ENCODE results near the gene ZFAND4.
"Not testable (repeated sequence)": the region's sequence is repeated elsewhere in the genome, so short reads cannot be mapped to it uniquely, and the experiment has no call there.

The ZFAND4 gene

GRCh38 chr10:45640049-45640448, 32.5 kb downstream of the ZFAND4 start:
- DNase-seq: no peak

DNA sequence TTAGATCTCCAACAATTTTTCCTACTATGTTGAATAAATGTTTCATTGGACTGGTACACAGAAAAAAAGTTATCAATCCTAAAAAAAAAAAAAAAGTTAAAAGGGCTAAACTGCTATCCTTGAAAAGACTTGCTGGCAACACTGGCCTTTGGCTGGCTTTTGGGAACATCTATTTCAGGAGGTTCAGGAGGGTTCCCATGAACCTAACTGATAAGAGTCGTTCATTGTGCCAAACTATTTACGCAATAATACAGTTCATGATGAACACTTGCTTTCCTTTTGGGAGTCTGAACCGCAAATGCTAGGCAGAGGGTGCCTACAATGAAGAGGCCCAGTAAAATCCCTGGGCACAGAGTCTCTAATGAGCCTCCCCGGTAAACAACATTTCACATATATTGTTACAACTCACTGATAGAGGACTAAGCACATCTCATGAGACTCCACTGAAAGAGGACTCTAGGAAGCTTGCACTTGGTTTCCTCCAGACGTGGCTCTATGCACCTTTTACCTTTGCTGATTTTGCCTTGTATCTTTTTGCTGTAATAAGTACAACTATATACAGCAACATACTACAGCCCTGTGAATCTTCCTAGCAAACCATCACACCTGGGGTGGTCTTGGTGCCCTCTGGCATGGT, 45.0 kb downstream of the ZFAND4 start:
- DNase-seq: no peak

GRCh38 chr10:45625879-45626278, 46.7 kb downstream of the ZFAND4 start:
- DNase-seq: no peak

DNA sequence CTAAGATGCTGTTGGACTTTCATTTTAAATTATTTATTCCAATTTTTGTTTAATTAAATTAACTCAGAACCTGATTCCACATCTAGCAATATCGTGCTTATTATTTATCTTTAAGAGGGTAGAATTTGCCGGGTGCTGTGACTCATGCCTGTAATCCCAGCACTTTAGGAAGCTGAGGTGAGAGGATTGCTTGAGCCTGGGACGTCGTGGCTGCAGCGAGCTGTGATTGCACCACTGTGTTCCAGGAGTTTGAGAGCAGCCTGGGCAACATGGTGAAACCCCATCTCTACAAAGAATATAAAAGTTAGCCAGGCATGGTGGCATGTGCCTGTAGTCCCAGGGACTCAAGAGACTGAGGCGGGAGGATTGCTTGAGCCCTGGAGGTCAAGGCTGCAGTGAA, 47.8 kb downstream of the ZFAND4 start:
- DNase-seq: no peak

DNA sequence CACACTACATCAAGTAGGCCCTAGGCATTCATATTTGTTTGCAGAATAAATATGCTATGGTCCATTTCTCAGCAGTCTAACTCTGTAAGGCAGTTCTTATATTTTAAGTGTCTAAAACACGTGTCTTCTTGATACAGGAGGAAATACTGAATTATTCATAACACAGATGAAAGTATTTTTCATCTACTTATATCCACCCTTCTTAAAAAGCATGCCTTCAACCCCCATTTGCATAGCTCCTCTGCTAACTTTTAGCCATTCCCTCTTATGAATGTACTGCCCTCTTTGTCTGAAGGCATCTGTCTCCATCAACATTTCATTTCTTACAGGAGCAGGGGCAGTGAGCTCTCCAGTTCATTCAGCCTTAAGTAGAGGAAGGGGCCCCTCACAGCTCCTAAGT, 57.7 kb downstream of the ZFAND4 start:
- no peak for DNase-seq

GRCh38 chr10:45612741-45613140, 59.8 kb downstream of the ZFAND4 start:
- no peak for DNase-seq

- no peak for DNase-seq
Observed at GRCh38 chr10:45608052-45608451, 64.5 kb downstream of the ZFAND4 start.

DNA sequence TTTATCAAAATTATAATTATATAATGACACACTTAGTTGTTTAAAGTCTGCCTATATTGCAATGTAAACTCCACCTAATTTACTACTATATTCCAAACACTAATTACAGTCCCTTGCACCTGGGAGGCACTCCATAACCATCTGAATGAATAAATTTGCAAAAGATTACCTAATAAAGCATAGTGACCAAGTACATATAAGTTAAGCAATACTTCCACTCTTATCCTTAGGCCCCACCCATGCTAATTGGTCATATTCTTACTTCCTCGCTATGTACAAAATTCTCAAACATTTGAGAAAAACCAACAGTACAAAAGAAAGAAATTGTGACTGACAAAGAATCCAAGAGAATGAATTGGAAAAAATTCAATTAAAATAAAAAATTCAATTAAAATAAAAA, 65.3 kb downstream of the ZFAND4 start:
- DNase-seq: no peak

DNA sequence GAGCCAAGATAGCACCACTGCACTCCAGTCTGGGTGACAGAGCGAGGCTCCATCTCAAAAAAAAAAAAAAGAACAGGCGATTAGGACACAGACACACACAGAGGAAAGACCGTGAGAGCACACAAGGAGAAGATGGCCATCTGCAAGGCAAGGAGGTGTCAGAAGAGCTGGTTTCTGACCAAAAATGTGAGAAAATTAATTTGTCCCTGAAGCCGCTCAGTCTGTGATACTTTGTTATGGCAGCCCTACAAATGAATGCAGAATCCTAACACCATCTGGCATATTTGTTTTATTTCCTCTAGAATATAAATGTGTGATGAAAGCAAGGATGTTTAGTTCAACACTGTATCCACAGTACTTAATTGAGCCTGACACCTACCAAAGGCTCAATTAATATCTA, 69.7 kb downstream of the ZFAND4 start:
- no peak for DNase-seq

DNA sequence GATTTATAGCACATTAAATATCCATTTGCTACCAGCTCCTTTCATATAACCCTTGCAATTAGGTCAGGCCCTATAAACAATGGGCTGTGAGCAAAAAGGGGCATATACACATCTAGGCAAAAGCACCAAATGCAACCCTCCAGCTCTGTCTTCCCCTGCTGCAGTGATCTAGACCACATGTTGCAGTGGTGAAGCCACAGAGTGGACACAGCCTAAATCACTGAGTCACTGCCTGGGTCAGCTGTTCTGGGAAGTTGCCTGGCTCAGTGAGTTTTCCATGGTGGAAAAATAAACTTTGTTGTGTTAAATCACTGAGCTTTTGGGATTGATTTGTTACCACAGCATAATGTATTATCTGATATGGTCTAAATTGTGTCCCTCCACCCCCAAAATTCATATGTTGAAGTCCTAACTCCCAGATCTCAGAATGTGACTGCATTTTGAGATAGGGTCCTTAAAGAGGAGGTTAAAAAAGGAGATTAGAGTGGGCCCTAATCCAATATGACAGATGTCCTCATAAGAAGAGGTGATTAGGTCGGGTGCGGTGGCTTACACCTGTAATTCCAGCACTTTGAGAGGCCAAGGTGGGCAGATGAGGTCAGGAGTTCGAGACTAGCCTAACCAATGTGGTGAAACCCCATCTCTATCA, 70.4 kb downstream of the ZFAND4 start:
- no peak for DNase-seq

GRCh38 chr10:45601254-45601930, 71.2 kb downstream of the ZFAND4 start:
- not testable (repeated sequence) for DNase-seq

DNA sequence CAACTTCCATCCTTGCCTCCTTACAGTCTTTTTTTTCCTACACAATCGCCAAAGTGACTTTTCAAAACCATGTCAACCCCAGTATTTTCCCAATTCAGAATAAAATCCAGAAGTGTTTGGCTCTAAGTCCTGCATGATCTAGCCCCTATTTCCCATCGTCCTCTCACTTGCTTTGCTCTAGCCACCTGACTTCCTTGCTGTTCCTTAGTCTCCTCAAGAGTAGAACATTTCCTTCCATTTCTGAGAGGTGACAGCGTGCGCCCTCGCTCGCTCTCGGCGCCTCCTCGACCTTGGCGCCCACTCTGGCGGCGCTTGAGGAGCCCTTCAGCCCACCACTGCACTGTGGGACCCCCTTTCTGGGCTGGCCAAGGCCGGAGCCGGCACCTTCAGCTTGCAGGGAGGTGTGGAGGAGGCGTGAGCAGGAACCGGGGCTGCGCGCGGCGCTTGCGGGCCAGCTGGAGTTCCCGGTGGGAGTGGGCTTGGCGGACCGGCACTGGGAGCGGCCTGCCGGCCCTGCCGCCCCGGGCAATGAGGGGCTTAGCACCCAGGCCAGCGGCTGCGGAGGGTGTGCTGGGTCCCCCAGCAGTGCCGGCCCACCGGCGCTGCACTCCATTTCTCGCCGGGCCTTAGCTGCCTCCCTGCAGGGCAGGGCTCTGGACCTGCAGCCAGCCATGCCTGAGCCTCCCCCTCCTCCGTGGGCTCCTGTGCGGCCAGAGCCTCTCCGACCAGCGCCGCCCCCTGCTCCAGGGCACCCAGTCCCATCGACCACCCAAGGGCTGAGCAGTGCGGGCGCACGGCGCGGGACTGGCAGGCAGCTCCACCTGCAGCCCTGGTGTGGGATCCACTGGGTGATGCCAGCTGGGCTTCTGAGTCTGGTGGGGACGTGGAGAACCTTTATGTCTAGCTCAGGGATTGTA, 72.0 kb downstream of the ZFAND4 start:
- DNase-seq: not testable (repeated sequence)

DNA sequence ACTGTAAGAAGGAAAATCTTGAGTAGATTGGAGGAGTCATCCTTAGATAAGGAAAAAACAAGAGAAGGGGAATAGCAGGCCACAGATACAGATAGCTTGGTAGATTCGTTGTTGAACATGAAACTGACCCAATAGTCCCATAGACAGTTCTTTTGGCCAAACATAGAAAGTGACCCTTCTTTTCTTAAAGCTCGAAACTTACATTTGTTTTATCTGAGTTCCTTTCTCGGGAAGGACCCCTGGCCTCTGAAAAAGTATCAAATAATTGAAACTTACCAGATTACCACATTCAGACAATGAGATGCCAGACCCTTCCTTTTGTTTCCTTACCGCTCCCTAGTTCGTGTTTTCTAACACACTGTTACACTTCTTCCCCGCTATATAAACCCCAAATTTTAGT, 72.9 kb downstream of the ZFAND4 start:
- no peak for DNase-seq

DNA sequence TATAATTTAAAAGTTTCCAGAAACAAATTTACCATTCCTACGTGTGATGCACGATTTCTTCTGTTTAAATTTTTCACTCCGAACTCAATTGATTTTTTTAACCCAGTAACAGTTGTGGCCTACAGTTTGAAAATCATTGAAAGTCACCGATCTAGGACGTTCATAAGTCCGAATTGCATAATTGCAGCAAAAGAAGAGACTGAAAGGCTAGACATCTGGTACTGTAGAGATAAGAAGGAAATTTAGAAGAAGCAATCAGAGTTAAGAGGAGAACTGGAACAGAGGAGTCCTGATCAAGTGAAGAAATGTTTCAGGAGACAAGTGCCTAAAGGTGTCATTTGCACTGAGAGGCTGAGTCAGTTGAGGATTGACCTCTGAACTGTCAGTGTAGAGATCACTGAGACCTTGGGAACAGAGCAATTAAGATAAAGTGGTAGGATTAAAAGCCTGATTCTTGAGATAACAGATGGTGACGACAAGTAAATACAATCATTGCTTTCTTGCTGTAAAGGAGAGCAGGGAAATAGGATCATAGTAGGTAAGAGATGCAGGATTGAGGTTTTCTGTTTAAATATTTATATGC, 73.5 kb downstream of the ZFAND4 start:
- DNase-seq: no peak

- no peak for DNase-seq
Observed at GRCh38 chr10:45596526-45596925, 76.0 kb downstream of the ZFAND4 start.

DNA sequence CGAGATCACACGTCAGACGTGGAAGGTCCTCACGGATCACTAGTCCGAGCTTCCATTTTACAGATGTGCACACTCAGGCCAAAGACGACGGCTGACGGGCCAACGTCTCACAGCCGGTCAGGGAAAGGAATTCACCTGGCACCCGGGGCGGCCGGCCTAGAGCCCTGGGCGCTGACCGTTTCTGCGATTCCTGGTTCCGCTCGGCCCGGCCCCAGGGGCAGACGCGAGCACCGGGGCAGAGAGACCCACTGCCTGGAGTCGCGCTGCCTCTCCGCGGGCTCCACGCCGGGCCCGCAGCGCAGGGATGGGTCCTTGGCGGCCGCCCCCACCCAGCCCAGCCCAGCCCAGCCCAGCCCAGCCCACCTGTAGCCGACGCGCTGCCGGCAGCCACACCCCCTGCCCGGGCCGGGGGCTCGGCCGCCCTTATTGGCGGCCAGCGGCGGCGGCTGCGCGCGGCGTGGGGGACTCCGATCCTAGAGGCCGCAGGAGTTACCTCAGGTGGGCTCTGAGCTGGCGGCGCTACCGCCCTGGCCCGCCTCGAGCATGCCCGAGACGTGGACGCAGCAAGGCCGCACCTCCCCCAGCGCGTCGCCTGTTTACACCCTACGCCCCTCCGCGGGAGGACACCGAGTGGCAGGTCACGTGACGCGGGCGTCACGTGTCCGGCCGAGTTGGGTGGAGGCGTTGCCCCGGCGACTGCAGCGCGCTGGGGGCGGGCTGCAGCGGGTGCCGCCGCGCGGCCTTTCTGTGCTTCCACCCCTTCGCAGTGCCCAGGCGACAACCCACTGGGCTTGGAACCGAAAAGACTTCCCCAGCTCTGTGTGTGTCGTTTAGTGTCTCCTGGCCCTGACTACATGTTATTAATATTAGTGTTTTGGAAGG, 78.1 kb downstream of the ZFAND4 start:
- DNase-seq: peak; percentile 90

DNA sequence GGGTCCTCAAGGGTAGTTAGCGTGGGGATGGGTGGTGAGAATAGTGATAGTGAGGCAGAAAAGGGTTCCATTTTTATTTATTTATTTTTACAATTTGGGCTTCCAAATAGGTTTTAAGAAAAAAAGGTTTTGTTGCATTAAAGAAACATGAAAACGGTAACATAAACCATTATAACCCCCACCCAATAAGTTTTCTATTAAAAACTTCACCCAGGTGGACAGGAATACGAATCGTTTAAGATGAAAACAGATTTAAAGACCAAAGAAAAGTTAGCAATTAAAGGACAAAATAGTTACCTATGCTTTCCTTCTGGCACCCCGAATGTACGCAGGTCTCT, 78.7 kb downstream of the ZFAND4 start:
- no peak for DNase-seq

DNA sequence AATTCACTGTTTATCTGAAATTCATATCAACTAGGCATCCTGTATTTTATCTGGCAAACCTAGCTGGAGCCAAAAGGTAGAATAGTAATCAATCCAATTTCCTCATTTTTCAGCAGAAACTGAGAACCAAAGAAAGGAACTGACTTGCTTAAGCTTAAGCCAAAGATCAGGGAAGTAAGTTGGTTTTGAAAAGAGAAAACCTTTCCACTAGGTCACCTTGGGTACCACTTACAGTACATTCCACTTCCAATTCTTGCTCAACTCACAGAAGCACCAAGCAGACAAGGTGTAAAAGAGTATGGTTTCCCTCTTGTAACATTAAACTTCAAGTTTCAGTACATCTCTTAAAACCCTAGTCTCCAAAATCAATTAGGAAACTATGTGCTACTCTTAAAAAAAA, 79.6 kb downstream of the ZFAND4 start:
- DNase-seq: no peak

DNA sequence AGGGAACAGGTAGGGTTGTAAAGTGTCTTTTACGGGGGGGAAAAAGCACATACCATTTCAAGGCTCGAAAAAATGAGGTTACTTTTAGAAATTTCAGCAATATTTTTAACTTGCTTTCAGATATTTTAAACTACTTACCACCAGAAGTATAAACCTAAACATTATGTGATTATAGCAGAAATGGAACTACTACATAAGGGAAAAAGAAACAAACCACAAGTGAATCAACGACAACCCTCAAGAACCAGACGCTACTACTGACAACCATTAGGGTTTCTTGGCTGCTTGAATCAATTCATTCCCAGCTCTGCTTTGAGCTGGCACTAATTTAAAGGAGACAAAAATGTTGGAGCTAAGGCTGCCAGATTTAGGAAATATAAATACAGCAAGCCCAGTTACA, 80.1 kb downstream of the ZFAND4 start:
- no peak for DNase-seq

- no peak for DNase-seq
Observed at GRCh38 chr10:45591280-45591679, 81.3 kb downstream of the ZFAND4 start.

GRCh38 chr10:45589868-45590267, 82.7 kb downstream of the ZFAND4 start:
- no peak for DNase-seq

DNA sequence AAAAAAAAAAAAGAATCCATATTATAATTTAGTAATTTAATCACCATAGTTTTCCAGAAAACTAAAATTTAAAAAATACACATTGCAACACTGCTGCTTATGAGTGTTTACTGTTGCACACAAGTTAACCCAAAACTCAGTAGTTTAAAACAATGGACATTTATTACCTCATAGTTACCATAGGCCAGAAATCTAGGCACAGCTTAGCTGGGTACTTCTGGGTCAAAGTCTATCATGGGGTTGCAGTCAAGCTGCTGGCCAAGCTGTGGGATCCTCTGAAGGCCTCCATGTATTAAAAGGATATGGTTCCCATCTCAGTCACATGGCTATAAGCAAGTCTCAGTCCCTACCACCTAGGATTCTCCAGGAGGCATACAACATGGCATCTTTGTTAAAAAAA, 83.6 kb downstream of the ZFAND4 start:
- no peak for DNase-seq
